Measurements from ENCODE around the gene CRACDL.

GRCh38 chr2:98903767-98904485 lies 32.1 kb downstream of the CRACDL start:
- TF ChIP-seq CTCF (IDR thresholded peaks at IDR 0.05) (no peak), POLR2A (IDR thresholded peaks at IDR 0.05) (no peak), POLR2AphosphoS5 (IDR thresholded peaks at IDR 0.05) (no peak), EP300 (IDR thresholded peaks at IDR 0.05) (no peak)
